GM23338 (cell line): ENCODE measurements around the gene EPB41L4A. TPM values are rescaled to one million over a fixed set of nuclear protein-coding genes. Genes with fewer than 3 reads are reported as not detected.
"Not testable (repeated sequence)": the region's sequence is repeated elsewhere in the genome, so short reads cannot be mapped to it uniquely, and the experiment has no call there.

Experiments used
- ATAC-seq: fragments of 200-7000 bp; cut with Tn5 transposase; 3 replicates; pipeline ENCODE4 v1.9.1; 2020
- DNase-seq: peaks from one replicate; pipeline ENCODE4 v3.0.0-alpha.2; 2015; ENCODE audit warnings: low spot score
- H2AFZ ChIP-seq: fragments of 200-600 bp; sonication (generic); 2 replicates; pipeline ENCODE4 v1.8.0; 2016; ENCODE audit warnings: antibody characterized with exemption, mild to moderate bottlenecking, moderate library complexity
- H3F3A ChIP-seq: fragments of 200-600 bp; sonication (generic); replicated peaks from 2 replicates; pipeline ENCODE4 v1.8.0; 2017; ENCODE audit warnings: antibody characterized with exemption, mixed run types, low read depth
- H3K27ac ChIP-seq: fragments of 200-600 bp; sonication (generic); 2 replicates; pipeline ENCODE4 v1.6.1; 2016; ENCODE audit warnings: low read depth
- H3K27me3 ChIP-seq: fragments of 200-600 bp; sonication (generic); 2 replicates; pipeline ENCODE4 v1.8.0; 2016; ENCODE audit warnings: mild to moderate bottlenecking, mixed run types, moderate library complexity; ENCODE audit not compliant: insufficient read depth
- H3K36me3 ChIP-seq: fragments of 200-600 bp; sonication (generic); 2 replicates; pipeline ENCODE4 v1.8.0; 2016; ENCODE audit warnings: mild to moderate bottlenecking; ENCODE audit not compliant: insufficient read depth
- H3K4me1 ChIP-seq: fragments of 200-600 bp; sonication (generic); 2 replicates; pipeline ENCODE4 v1.8.0; 2016; ENCODE audit warnings: mild to moderate bottlenecking, moderate library complexity; ENCODE audit not compliant: insufficient read depth
- H3K4me2 ChIP-seq: fragments of 200-600 bp; sonication (generic); 2 replicates; pipeline ENCODE4 v1.7.1; 2017; ENCODE audit warnings: mixed run types
- H3K4me3 ChIP-seq: fragments of 200-600 bp; sonication (generic); 2 replicates; pipeline ENCODE4 v1.6.1; 2016; ENCODE audit warnings: mixed run types
- H3K79me2 ChIP-seq: fragments of 200-600 bp; sonication (generic); replicated peaks from 2 replicates; pipeline ENCODE4 v1.8.0; 2017; ENCODE audit warnings: mild to moderate bottlenecking; ENCODE audit not compliant: insufficient read depth
- H3K9me2 ChIP-seq: fragments of 200-600 bp; sonication (generic); 2 replicates; pipeline ENCODE4 v1.8.0; 2017; ENCODE audit not compliant: insufficient read depth
- H4K20me1 ChIP-seq: fragments of 200-600 bp; sonication (generic); replicated peaks from 2 replicates; pipeline ENCODE4 v1.8.0; 2017; ENCODE audit warnings: mild to moderate bottlenecking; ENCODE audit not compliant: insufficient read depth
- H3K27ac Mint-ChIP-seq: 2 replicates; pipeline ENCODE4 v1.8.0; 2020; ENCODE audit warnings: inconsistent platforms, mild to moderate bottlenecking, moderate library complexity, mixed read lengths
- H3K27me3 Mint-ChIP-seq: 3 replicates; pipeline ENCODE4 v1.8.0; 2022; ENCODE audit warnings: low read depth, mild to moderate bottlenecking, moderate library complexity, mixed read lengths, inconsistent platforms; ENCODE audit not compliant: insufficient read depth, poor library complexity
- H3K36me3 Mint-ChIP-seq: 3 replicates; pipeline ENCODE4 v1.8.0; 2021; ENCODE audit warnings: low read depth, mild to moderate bottlenecking, inconsistent platforms, moderate library complexity, mixed read lengths
- H3K4me1 Mint-ChIP-seq: 3 replicates; pipeline ENCODE4 v1.8.0; 2020; ENCODE audit warnings: mild to moderate bottlenecking, inconsistent platforms, mixed read lengths
- H3K4me3 Mint-ChIP-seq: 3 replicates; pipeline ENCODE4 v1.8.0; 2021; ENCODE audit warnings: moderate library complexity, mild to moderate bottlenecking, inconsistent platforms, mixed read lengths
- H3K9me3 Mint-ChIP-seq: 3 replicates; pipeline ENCODE4 v1.8.0; 2020; ENCODE audit warnings: moderate library complexity, mild to moderate bottlenecking, inconsistent platforms, mixed read lengths
- CTCF ChIP-seq, 2 experiments: fragments of 200-600 bp in 1 of 2; sonication (generic) in 1 of 2; conservative IDR thresholded peaks; 2 replicates each; pipeline versions ENCODE4 v1.5.1 to v1.6.1; 2016 to 2017; ENCODE audit warnings: antibody characterized with exemption in 2 of 2, low read depth in 2 of 2, mild to moderate bottlenecking in 2 of 2, moderate library complexity in 1 of 2
- ETS1 ChIP-seq: IDR thresholded peaks from 2 replicates; pipeline ENCODE4 v1.6.1; 2016; ENCODE audit warnings: antibody characterized with exemption
- STAT1 ChIP-seq: IDR thresholded peaks from one replicate; pipeline ENCODE4 v1.6.1; 2016; ENCODE audit warnings: antibody characterized with exemption; ENCODE audit not compliant: unreplicated experiment
- ZNF462 ChIP-seq: fragments of 250-450 bp; sonication (Bioruptor Pico); IDR thresholded peaks from 2 replicates; pipeline ENCODE4 v1.5.0; 2020; ENCODE audit warnings: mild to moderate bottlenecking, moderate library complexity
- polyA plus RNA-seq: library from polyadenylated mRNA; unstranded; fragments of >200 nt; fragmentation: Nextera tagmentation; extraction: Ambion mirVana; gene quantifications from 2 replicates; pipeline ENCODE4 v1.2.1, GENCODE V29; 2016
- total RNA-seq: library from RNA; depleted of rRNA; stranded (reverse); fragments of >200 nt; shearing (Covaris generic); gene quantifications from 2 replicates; pipeline ENCODE4 v1.2.3, GENCODE V29; 2014

EPB41L4A gene
- total and polyA plus RNA-seq, 2 experiments from 2014 or later: 5.7 to 6.0 TPM

GRCh38 chr5:112222997-112223396 is 196.1 kb downstream of the EPB41L4A start:
- H3K27ac Mint-ChIP-seq, H3K9me3 Mint-ChIP-seq, H3K4me1 Mint-ChIP-seq, H3K27me3 Mint-ChIP-seq, H3K27me3 ChIP-seq, H3K36me3 ChIP-seq, H3F3A ChIP-seq, ATAC-seq, H3K4me2 ChIP-seq, H3K27ac ChIP-seq, H3K4me3 ChIP-seq, H3K79me2 ChIP-seq, H3K4me1 ChIP-seq, H3K9me2 ChIP-seq, H2AFZ ChIP-seq, H4K20me1 ChIP-seq, H3K4me3 Mint-ChIP-seq, H3K36me3 Mint-ChIP-seq, DNase-seq: not testable (repeated sequence)

GRCh38 chr5:112221128-112221527 is 197.9 kb downstream of the EPB41L4A start:
- H3K36me3 ChIP-seq: no peaks in the 10 kb centered on the region
- 0 out of 2 replicates have a peak, but pooled peaks cover 11% of the 10 kb centered on the region for H3K4me1 ChIP-seq
- no peak overlapping the region for H3K4me3 ChIP-seq
- H3K4me1 Mint-ChIP-seq: peaks cover 10% of the 10 kb centered on the region; the same call in 2 of the 3 replicates
- no peaks in the 10 kb centered on the region; the same call in 1 of the 2 replicates for H3K9me2 ChIP-seq
- H3K4me2 ChIP-seq: no peak overlapping the region
- H3K27ac ChIP-seq: no peak overlapping the region
- H3K9me3 Mint-ChIP-seq: no peaks in the 10 kb centered on the region
- ATAC-seq (no peak), DNase-seq (no peak)
- no peaks in the 10 kb centered on the region for H3K79me2 ChIP-seq
- H4K20me1 ChIP-seq: no peaks in the 10 kb centered on the region
- no peak overlapping the region for H2AFZ ChIP-seq
- H3K4me3 Mint-ChIP-seq: no peak overlapping the region
- H3K27me3 Mint-ChIP-seq: peaks cover 2% of the 10 kb centered on the region
- TF ChIP-seq ETS1: no peak
- TF ChIP-seq CTCF (conservative IDR thresholded peaks at IDR 0.05; ENCODE audit: low read depth in 2 of 2): no peak
- no peak overlapping the region for H3K27ac Mint-ChIP-seq
- H3K36me3 Mint-ChIP-seq: no peaks in the 10 kb centered on the region
- H3F3A ChIP-seq: no peaks in the 10 kb centered on the region
- no peaks in the 10 kb centered on the region for H3K27me3 ChIP-seq

- Histone ChIP-seq H4K20me1 (no peaks in the 10 kb centered on the region), H3K27ac (no peak overlapping the region), H3K4me3 (no peak overlapping the region), H3K27me3 (no peaks in the 10 kb centered on the region), H3K36me3 (no peaks in the 10 kb centered on the region), H3K4me2 (no peak overlapping the region), H2AFZ (no peak overlapping the region), H3K9me2 (no peaks in the 10 kb centered on the region; the same call in 1 of the 2 replicates), H3K79me2 (no peaks in the 10 kb centered on the region), H3F3A (no peaks in the 10 kb centered on the region), H3K4me1 (0 out of 2 replicates have a peak, but pooled peaks cover 6% of the 10 kb centered on the region)
- Mint-ChIP-seq H3K27ac (no peak overlapping the region), H3K9me3 (no peaks in the 10 kb centered on the region), H3K4me1 (peaks cover 10% of the 10 kb centered on the region; the same call in 2 of the 3 replicates), H3K27me3 (peaks cover 2% of the 10 kb centered on the region), H3K4me3 (no peak overlapping the region), H3K36me3 (no peaks in the 10 kb centered on the region)
- ATAC-seq (no peak), DNase-seq (no peak)
- TF ChIP-seq ETS1 (no peak), STAT1 (no peak), ZNF462 (no peak)
Observed at GRCh38 chr5:112219000-112219399, 200.1 kb downstream of the EPB41L4A start.
